WTC11 (cell line): ENCODE data around the gene LSM5. TPM values are rescaled to one million over a fixed set of nuclear protein-coding genes. Genes with fewer than 3 reads are reported as not detected.

Source experiments
- ATAC-seq: fragments of 200-7000 bp; cut with Tn5 transposase; 2 replicates; pipeline ENCODE4 v1.10.0; 2021; ENCODE audit warnings: mild to moderate bottlenecking, moderate library complexity
- CTCF ChIA-PET: fragments of 300-600 bp; sonication (Branson Sonifier 250); formaldehyde crosslinking; loops from one replicate; lab custom pipeline; 2021; ENCODE audit warnings: antibody characterized with exemption; lab: Charles Lee
- POLR2A ChIA-PET: fragments of 350-600 bp; sonication (Branson Sonifier 250); formaldehyde crosslinking; loops from one replicate; lab custom pipeline; 2021; ENCODE audit warnings: antibody characterized with exemption; lab: Charles Lee
- DNase-seq: peaks from one replicate; pipeline ENCODE4 v3.0.0; 2021; ENCODE audit warnings: low spot score
- H3K27ac Mint-ChIP-seq: 2 replicates; pipeline ENCODE4 v1.8.0; 2021; ENCODE audit warnings: mixed read lengths
- H3K27me3 Mint-ChIP-seq: 2 replicates; pipeline ENCODE4 v1.8.0; 2021; ENCODE audit warnings: low read depth, mild to moderate bottlenecking, moderate library complexity, mixed read lengths
- H3K36me3 Mint-ChIP-seq: 2 replicates; pipeline ENCODE4 v1.8.0; 2021; ENCODE audit warnings: mixed read lengths
- H3K4me1 Mint-ChIP-seq: 2 replicates; pipeline ENCODE4 v1.8.0; 2022; ENCODE audit warnings: mixed read lengths
- H3K4me3 Mint-ChIP-seq: 2 replicates; pipeline ENCODE4 v1.8.0; 2021; ENCODE audit warnings: mild to moderate bottlenecking, moderate library complexity, mixed read lengths
- H3K9me3 Mint-ChIP-seq: 2 replicates; pipeline ENCODE4 v1.8.0; 2021; ENCODE audit warnings: mixed read lengths
- GTF2I ChIP-seq: fragments of 250-450 bp; sonication (Bioruptor Pico); conservative IDR thresholded peaks from 2 replicates; pipeline ENCODE4 v1.4.0; 2021; ENCODE audit warnings: mild to moderate bottlenecking
- JAZF1 ChIP-seq: fragments of 250-450 bp; sonication (Bioruptor Pico); IDR thresholded peaks from 2 replicates; pipeline ENCODE4 v1.9.0; 2021; ENCODE audit warnings: moderate library complexity, mild to moderate bottlenecking, inconsistent platforms
- JUN ChIP-seq: sonication (generic); formaldehyde crosslinking; IDR thresholded peaks from 2 replicates; pipeline ENCODE4 v1.8.0; 2023; ENCODE audit warnings: mild to moderate bottlenecking, missing genetic modification reagents
- NFE2L1 ChIP-seq: sonication (generic); formaldehyde crosslinking; IDR thresholded peaks from 2 replicates; pipeline ENCODE4 v1.8.1; 2023; ENCODE audit warnings: missing genetic modification reagents
- NFYB ChIP-seq: sonication (generic); formaldehyde crosslinking; conservative IDR thresholded peaks from 2 replicates; pipeline ENCODE4 v1.8.0; 2022; ENCODE audit warnings: low read depth, missing genetic modification reagents
- NR1H2 ChIP-seq: sonication (generic); formaldehyde crosslinking; IDR thresholded peaks from 2 replicates; pipeline ENCODE4 v1.9.0; 2021; ENCODE audit warnings: mild to moderate bottlenecking, moderate library complexity, missing genetic modification reagents
- NR2C2 ChIP-seq: sonication (generic); formaldehyde crosslinking; IDR thresholded peaks from 2 replicates; pipeline ENCODE4 v1.8.0; 2022; ENCODE audit warnings: mild to moderate bottlenecking, missing genetic modification reagents
- TP53 ChIP-seq: sonication (generic); formaldehyde crosslinking; IDR thresholded peaks from 2 replicates; pipeline ENCODE4 v1.8.1; 2023; ENCODE audit warnings: mild to moderate bottlenecking, missing genetic modification reagents
- ZNF138 ChIP-seq: sonication (generic); formaldehyde crosslinking; conservative IDR thresholded peaks from 2 replicates; pipeline ENCODE4 v1.8.1; 2022; ENCODE audit warnings: mild to moderate bottlenecking, moderate library complexity, missing genetic modification reagents
- total RNA-seq: library from RNA; stranded (reverse); gene quantifications from 3 replicates; pipeline ENCODE4 v1.2.3, GENCODE V29; 2021
- TF ChIP-seq, protein P1 (sequence below): sonication (generic); formaldehyde crosslinking; IDR thresholded peaks from 2 replicates; pipeline ENCODE4 v1.8.0; 2022; ENCODE audit warnings: mild to moderate bottlenecking, missing genetic modification reagents
- TF ChIP-seq, protein P2 (sequence below): sonication (generic); formaldehyde crosslinking; IDR thresholded peaks from 2 replicates; pipeline ENCODE4 v1.8.0; 2023; ENCODE audit warnings: missing genetic modification reagents
- TF ChIP-seq, protein P3 (sequence below): fragments of 250-450 bp; sonication (Bioruptor Pico); IDR thresholded peaks from 2 replicates; pipeline ENCODE4 v1.8.0; 2021; ENCODE audit warnings: mild to moderate bottlenecking
- TF ChIP-seq, protein P4 (sequence below): sonication (generic); formaldehyde crosslinking; IDR thresholded peaks from 2 replicates; pipeline ENCODE4 v1.8.1; 2022; ENCODE audit warnings: low read depth, missing genetic modification reagents, borderline replicate concordance
- TF ChIP-seq, protein P5 (sequence below): sonication (generic); formaldehyde crosslinking; IDR thresholded peaks from 2 replicates; pipeline ENCODE4 v1.8.0; 2023; ENCODE audit warnings: mild to moderate bottlenecking, missing genetic modification reagents
- TF ChIP-seq, protein P6 (sequence below): fragments of 200-600 bp; IDR thresholded peaks from 2 replicates; pipeline ENCODE4 v1.8.0; 2022; ENCODE audit warnings: antibody characterized with exemption
- TF ChIP-seq, protein P7 (sequence below): fragments of 250-450 bp; sonication (Bioruptor Pico); IDR thresholded peaks from 2 replicates; pipeline ENCODE4 v1.9.0; 2021; ENCODE audit warnings: mild to moderate bottlenecking
- TF ChIP-seq, protein P8 (sequence below): sonication (generic); formaldehyde crosslinking; conservative IDR thresholded peaks from 2 replicates; pipeline ENCODE4 v1.8.1; 2022; ENCODE audit warnings: mild to moderate bottlenecking, missing genetic modification reagents
- TF ChIP-seq, protein P9 (sequence below): sonication (generic); formaldehyde crosslinking; IDR thresholded peaks from 2 replicates; pipeline ENCODE4 v1.8.0; 2022; ENCODE audit warnings: mild to moderate bottlenecking, missing genetic modification reagents
- TF ChIP-seq, protein P10 (sequence below): sonication (generic); formaldehyde crosslinking; IDR thresholded peaks from 2 replicates; pipeline ENCODE4 v1.8.1; 2023; ENCODE audit warnings: mild to moderate bottlenecking, missing genetic modification reagents, borderline replicate concordance

LSM5 gene
- total RNA-seq, 1 experiment from 2014 or later, result 89.5 TPM

DNA sequence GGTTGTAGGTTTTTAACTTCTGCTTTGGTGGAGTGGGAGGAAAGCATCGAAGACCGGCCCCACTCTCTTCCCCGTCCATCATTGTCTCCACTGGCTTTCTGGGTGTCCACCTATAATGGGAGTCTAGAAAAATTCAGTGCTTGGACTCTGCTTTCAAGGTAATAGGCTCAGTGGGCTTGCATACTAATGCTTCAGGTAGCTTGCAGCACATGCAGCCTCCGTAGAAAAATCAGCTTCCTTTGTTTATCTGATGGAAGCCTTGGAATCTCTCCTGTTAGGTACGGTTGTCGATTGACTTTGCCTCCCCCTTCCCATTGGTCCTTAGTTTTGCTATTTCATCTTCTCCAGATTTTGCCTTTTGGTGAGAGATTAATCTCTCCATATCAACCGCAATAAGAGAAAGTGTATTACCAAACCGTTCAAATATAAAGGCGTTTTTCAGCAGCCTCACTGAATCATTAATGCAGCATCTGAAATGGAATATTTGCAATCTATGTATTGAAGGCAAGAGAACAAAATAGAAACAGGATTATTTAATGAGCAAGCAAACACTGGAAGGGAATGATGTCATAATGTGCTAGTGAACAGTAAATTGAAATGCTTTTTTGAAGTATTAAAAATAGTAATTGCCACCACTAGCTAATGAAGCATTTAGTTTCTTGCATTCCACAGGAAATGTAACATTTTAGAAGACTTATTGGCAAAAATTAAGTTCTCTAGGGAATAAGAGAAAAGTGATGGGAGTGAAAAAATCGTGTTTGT lies 6.1 kb upstream of the LSM5 start:
- ChIA-PET POLR2A (interaction anchor here (0.7 to 1.5 kb wide), 7 partner anchors 16 to 566 kb away, joined by 3 to 8 read pairs (median 3); partner anchors contain the start of gene NT5C3A), CTCF (interaction anchor here (1.3 kb wide), 1 partner anchor 35 kb away, joined by 3 read pairs; no protein-coding TSS in a partner anchor)
- H3K4me1 Mint-ChIP-seq, result peaks cover 29% of the 10 kb centered on the region
- H3K36me3 Mint-ChIP-seq, result peaks cover 17% of the 10 kb centered on the region
- ATAC-seq (no peak), DNase-seq (no peak)
- peak overlapping the region; percentile 90 for H3K4me3 Mint-ChIP-seq
- H3K27me3 Mint-ChIP-seq, result no peaks in the 10 kb centered on the region; the same call in 1 of the 2 replicates
- TF ChIP-seq JAZF1 (no peak), TP53 (no peak), NFE2L1 (CRISPR knock-in tag) (no peak), GTF2I (CRISPR knock-in tag) (no peak), JUN (no peak), NR2C2 (CRISPR knock-in tag) (no peak), ZNF138 (CRISPR knock-in tag) (no peak), NR1H2 (CRISPR knock-in tag) (no peak), NFYB (CRISPR knock-in tag) (no peak)
- TF ChIP-seq, protein P1, sequence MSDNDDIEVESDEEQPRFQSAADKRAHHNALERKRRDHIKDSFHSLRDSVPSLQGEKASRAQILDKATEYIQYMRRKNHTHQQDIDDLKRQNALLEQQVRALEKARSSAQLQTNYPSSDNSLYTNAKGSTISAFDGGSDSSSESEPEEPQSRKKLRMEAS, result no peak
- TF ChIP-seq, protein P2, sequence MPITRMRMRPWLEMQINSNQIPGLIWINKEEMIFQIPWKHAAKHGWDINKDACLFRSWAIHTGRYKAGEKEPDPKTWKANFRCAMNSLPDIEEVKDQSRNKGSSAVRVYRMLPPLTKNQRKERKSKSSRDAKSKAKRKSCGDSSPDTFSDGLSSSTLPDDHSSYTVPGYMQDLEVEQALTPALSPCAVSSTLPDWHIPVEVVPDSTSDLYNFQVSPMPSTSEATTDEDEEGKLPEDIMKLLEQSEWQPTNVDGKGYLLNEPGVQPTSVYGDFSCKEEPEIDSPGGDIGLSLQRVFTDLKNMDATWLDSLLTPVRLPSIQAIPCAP (CRISPR knock-in tag), result no peak
- TF ChIP-seq, protein P3, sequence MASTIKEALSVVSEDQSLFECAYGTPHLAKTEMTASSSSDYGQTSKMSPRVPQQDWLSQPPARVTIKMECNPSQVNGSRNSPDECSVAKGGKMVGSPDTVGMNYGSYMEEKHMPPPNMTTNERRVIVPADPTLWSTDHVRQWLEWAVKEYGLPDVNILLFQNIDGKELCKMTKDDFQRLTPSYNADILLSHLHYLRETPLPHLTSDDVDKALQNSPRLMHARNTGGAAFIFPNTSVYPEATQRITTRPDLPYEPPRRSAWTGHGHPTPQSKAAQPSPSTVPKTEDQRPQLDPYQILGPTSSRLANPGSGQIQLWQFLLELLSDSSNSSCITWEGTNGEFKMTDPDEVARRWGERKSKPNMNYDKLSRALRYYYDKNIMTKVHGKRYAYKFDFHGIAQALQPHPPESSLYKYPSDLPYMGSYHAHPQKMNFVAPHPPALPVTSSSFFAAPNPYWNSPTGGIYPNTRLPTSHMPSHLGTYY, result no peak
- TF ChIP-seq, protein P4, sequence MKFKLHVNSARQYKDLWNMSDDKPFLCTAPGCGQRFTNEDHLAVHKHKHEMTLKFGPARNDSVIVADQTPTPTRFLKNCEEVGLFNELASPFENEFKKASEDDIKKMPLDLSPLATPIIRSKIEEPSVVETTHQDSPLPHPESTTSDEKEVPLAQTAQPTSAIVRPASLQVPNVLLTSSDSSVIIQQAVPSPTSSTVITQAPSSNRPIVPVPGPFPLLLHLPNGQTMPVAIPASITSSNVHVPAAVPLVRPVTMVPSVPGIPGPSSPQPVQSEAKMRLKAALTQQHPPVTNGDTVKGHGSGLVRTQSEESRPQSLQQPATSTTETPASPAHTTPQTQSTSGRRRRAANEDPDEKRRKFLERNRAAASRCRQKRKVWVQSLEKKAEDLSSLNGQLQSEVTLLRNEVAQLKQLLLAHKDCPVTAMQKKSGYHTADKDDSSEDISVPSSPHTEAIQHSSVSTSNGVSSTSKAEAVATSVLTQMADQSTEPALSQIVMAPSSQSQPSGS (CRISPR knock-in tag), result no peak
- TF ChIP-seq, protein P5, sequence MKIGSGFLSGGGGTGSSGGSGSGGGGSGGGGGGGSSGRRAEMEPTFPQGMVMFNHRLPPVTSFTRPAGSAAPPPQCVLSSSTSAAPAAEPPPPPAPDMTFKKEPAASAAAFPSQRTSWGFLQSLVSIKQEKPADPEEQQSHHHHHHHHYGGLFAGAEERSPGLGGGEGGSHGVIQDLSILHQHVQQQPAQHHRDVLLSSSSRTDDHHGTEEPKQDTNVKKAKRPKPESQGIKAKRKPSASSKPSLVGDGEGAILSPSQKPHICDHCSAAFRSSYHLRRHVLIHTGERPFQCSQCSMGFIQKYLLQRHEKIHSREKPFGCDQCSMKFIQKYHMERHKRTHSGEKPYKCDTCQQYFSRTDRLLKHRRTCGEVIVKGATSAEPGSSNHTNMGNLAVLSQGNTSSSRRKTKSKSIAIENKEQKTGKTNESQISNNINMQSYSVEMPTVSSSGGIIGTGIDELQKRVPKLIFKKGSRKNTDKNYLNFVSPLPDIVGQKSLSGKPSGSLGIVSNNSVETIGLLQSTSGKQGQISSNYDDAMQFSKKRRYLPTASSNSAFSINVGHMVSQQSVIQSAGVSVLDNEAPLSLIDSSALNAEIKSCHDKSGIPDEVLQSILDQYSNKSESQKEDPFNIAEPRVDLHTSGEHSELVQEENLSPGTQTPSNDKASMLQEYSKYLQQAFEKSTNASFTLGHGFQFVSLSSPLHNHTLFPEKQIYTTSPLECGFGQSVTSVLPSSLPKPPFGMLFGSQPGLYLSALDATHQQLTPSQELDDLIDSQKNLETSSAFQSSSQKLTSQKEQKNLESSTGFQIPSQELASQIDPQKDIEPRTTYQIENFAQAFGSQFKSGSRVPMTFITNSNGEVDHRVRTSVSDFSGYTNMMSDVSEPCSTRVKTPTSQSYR (CRISPR knock-in tag), result no peak
- TF ChIP-seq, protein P6, sequence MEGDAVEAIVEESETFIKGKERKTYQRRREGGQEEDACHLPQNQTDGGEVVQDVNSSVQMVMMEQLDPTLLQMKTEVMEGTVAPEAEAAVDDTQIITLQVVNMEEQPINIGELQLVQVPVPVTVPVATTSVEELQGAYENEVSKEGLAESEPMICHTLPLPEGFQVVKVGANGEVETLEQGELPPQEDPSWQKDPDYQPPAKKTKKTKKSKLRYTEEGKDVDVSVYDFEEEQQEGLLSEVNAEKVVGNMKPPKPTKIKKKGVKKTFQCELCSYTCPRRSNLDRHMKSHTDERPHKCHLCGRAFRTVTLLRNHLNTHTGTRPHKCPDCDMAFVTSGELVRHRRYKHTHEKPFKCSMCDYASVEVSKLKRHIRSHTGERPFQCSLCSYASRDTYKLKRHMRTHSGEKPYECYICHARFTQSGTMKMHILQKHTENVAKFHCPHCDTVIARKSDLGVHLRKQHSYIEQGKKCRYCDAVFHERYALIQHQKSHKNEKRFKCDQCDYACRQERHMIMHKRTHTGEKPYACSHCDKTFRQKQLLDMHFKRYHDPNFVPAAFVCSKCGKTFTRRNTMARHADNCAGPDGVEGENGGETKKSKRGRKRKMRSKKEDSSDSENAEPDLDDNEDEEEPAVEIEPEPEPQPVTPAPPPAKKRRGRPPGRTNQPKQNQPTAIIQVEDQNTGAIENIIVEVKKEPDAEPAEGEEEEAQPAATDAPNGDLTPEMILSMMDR, result no peak
- TF ChIP-seq, protein P7, sequence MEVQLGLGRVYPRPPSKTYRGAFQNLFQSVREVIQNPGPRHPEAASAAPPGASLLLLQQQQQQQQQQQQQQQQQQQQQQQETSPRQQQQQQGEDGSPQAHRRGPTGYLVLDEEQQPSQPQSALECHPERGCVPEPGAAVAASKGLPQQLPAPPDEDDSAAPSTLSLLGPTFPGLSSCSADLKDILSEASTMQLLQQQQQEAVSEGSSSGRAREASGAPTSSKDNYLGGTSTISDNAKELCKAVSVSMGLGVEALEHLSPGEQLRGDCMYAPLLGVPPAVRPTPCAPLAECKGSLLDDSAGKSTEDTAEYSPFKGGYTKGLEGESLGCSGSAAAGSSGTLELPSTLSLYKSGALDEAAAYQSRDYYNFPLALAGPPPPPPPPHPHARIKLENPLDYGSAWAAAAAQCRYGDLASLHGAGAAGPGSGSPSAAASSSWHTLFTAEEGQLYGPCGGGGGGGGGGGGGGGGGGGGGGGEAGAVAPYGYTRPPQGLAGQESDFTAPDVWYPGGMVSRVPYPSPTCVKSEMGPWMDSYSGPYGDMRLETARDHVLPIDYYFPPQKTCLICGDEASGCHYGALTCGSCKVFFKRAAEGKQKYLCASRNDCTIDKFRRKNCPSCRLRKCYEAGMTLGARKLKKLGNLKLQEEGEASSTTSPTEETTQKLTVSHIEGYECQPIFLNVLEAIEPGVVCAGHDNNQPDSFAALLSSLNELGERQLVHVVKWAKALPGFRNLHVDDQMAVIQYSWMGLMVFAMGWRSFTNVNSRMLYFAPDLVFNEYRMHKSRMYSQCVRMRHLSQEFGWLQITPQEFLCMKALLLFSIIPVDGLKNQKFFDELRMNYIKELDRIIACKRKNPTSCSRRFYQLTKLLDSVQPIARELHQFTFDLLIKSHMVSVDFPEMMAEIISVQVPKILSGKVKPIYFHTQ (CRISPR knock-in tag), result no peak
- TF ChIP-seq, protein P8, sequence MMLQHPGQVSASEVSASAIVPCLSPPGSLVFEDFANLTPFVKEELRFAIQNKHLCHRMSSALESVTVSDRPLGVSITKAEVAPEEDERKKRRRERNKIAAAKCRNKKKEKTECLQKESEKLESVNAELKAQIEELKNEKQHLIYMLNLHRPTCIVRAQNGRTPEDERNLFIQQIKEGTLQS (CRISPR knock-in tag), result no peak
- TF ChIP-seq, protein P9, sequence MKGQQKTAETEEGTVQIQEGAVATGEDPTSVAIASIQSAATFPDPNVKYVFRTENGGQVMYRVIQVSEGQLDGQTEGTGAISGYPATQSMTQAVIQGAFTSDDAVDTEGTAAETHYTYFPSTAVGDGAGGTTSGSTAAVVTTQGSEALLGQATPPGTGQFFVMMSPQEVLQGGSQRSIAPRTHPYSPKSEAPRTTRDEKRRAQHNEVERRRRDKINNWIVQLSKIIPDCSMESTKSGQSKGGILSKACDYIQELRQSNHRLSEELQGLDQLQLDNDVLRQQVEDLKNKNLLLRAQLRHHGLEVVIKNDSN, result no peak
- TF ChIP-seq, protein P10, sequence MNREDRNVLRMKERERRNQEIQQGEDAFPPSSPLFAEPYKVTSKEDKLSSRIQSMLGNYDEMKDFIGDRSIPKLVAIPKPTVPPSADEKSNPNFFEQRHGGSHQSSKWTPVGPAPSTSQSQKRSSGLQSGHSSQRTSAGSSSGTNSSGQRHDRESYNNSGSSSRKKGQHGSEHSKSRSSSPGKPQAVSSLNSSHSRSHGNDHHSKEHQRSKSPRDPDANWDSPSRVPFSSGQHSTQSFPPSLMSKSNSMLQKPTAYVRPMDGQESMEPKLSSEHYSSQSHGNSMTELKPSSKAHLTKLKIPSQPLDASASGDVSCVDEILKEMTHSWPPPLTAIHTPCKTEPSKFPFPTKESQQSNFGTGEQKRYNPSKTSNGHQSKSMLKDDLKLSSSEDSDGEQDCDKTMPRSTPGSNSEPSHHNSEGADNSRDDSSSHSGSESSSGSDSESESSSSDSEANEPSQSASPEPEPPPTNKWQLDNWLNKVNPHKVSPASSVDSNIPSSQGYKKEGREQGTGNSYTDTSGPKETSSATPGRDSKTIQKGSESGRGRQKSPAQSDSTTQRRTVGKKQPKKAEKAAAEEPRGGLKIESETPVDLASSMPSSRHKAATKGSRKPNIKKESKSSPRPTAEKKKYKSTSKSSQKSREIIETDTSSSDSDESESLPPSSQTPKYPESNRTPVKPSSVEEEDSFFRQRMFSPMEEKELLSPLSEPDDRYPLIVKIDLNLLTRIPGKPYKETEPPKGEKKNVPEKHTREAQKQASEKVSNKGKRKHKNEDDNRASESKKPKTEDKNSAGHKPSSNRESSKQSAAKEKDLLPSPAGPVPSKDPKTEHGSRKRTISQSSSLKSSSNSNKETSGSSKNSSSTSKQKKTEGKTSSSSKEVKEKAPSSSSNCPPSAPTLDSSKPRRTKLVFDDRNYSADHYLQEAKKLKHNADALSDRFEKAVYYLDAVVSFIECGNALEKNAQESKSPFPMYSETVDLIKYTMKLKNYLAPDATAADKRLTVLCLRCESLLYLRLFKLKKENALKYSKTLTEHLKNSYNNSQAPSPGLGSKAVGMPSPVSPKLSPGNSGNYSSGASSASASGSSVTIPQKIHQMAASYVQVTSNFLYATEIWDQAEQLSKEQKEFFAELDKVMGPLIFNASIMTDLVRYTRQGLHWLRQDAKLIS (CRISPR knock-in tag), result no peak
- H3K9me3 Mint-ChIP-seq, result peaks cover 6% of the 10 kb centered on the region
- H3K27ac Mint-ChIP-seq, result peak overlapping the region; percentile 96
